Natural killer cell (primary cell): ENCODE measurements around the gene FBLIM1. TPM values are rescaled to one million over a fixed set of nuclear protein-coding genes. Genes with fewer than 3 reads are reported as not detected.
A peak's percentile ranks its signal among the peaks of the same experiment; 100 is the strongest.

Experiments
- ATAC-seq, 3 donors: fragments of 150-1000 bp in 2 of 3; fragments of 200-7000 bp in 1 of 3; cut with Tn5 transposase; 1 replicate in 1 of 3; 2 replicates in 2 of 3; pipeline ENCODE4 v1.10.0; 2021; ENCODE audit warnings: mild to moderate bottlenecking in 2 of 3, moderate library complexity in 2 of 3
- DNase-seq, 2 donors: peaks; one replicate each; pipeline versions ENCODE4 v3.0.0 to v3.0.0-alpha.2; 2013 to 2021; ENCODE audit warnings: mixed read lengths in 1 of 2
- H3K27ac ChIP-seq: one replicate; pipeline ENCODE4 v1.5.1; 2013; ENCODE audit warnings: mild to moderate bottlenecking, low read length
- H3K27me3 ChIP-seq: one replicate; pipeline ENCODE4 v1.6.1; 2013; ENCODE audit warnings: low read length; ENCODE audit not compliant: control insufficient read depth, insufficient read depth
- H3K36me3 ChIP-seq: one replicate; pipeline ENCODE4 v1.6.1; 2013; ENCODE audit warnings: low read length; ENCODE audit not compliant: control insufficient read depth, insufficient read depth
- H3K4me1 ChIP-seq: one replicate; pipeline ENCODE4 v1.6.1; 2013; ENCODE audit warnings: low read length; ENCODE audit not compliant: control insufficient read depth, insufficient read depth
- H3K4me3 ChIP-seq: one replicate; pipeline ENCODE4 v1.5.1; 2013; ENCODE audit warnings: low read length
- H3K9me3 ChIP-seq: one replicate; pipeline ENCODE4 v1.6.1; 2013; ENCODE audit warnings: low read length; ENCODE audit not compliant: control insufficient read depth, insufficient read depth
- H3K27ac Mint-ChIP-seq, 2 donors: one replicate each; pipeline ENCODE4 v1.8.0; 2022; ENCODE audit warnings: mild to moderate bottlenecking in 2 of 2, mixed read lengths in 2 of 2, moderate library complexity in 1 of 2
- H3K27me3 Mint-ChIP-seq, 2 donors: one replicate each; pipeline ENCODE4 v1.8.0; 2022; ENCODE audit warnings: low read depth in 2 of 2, mixed read lengths in 2 of 2
- H3K36me3 Mint-ChIP-seq: one replicate; pipeline ENCODE4 v1.8.0; 2022; ENCODE audit warnings: mixed read lengths
- H3K4me1 Mint-ChIP-seq, 2 donors: one replicate each; pipeline ENCODE4 v1.8.0; 2022; ENCODE audit warnings: mixed read lengths in 2 of 2
- H3K4me3 Mint-ChIP-seq: one replicate; pipeline ENCODE4 v1.8.0; 2022; ENCODE audit warnings: mild to moderate bottlenecking, moderate library complexity, mixed read lengths
- H3K9me3 Mint-ChIP-seq, 2 donors: one replicate each; pipeline ENCODE4 v1.8.0; 2022; ENCODE audit warnings: mixed read lengths in 2 of 2
- CTCF ChIP-seq: fragments of 200-600 bp; IDR thresholded peaks from one replicate; pipeline ENCODE4 v1.8.0; 2022; ENCODE audit warnings: antibody characterized with exemption
- WGBS: methylation state at CpG from one replicate; pipeline ENCODE4 v1.1.7; 2013; ENCODE audit warnings: missing lambda C conversion rate; ENCODE audit not compliant: insufficient coverage; 5-methylcytosine and 5-hydroxymethylcytosine counted together
- intact Hi-C: fragments of 100-400 bp; cut with micrococcal nuclease; formaldehyde crosslinking; loops from one replicate; pipeline ENCODE4 v1.14.2; 2022
- total RNA-seq, 4 donors: library from RNA; stranded (reverse); fragments of 120-200 nt in 1 of 4; gene quantifications; one replicate each; pipeline versions ENCODE4 v1.2.3 to v1.2.4, GENCODE V29; 2013 to 2022

FBLIM1 gene
- total RNA-seq, 3 donors from 2014 or later (not counting 1 experiment from before 2014, with no cell fraction given) = 0.39 TPM; not detected in 2

- H3K27me3 ChIP-seq = no peaks in the 10 kb centered on the region
- no peak overlapping the region for H3K4me3 ChIP-seq
- H3K36me3 Mint-ChIP-seq = no peaks in the 10 kb centered on the region
- no peak overlapping the region for H3K27ac Mint-ChIP-seq
- H3K9me3 ChIP-seq = no peaks in the 10 kb centered on the region
- intact Hi-C loops = no loop called here
- no peaks in the 10 kb centered on the region for H3K9me3 Mint-ChIP-seq
- no peak for ATAC-seq
- DNase-seq = no peak
- H3K4me3 Mint-ChIP-seq = no peak overlapping the region
- H3K4me1 Mint-ChIP-seq = peaks cover 0 to 7% of the 10 kb centered on the region in 2 donors
- TF ChIP-seq CTCF = no peak
- H3K27ac ChIP-seq = no peak overlapping the region
- H3K27me3 Mint-ChIP-seq = no peaks in the 10 kb centered on the region
- H3K4me1 ChIP-seq = peaks cover 7% of the 10 kb centered on the region
- WGBS = 89% methylated on average over 7 of the region's 7 CpGs
- no peaks in the 10 kb centered on the region for H3K36me3 ChIP-seq
Measured at GRCh38 chr1:15739745-15740144, 18.9 kb upstream of the FBLIM1 start.

DNA sequence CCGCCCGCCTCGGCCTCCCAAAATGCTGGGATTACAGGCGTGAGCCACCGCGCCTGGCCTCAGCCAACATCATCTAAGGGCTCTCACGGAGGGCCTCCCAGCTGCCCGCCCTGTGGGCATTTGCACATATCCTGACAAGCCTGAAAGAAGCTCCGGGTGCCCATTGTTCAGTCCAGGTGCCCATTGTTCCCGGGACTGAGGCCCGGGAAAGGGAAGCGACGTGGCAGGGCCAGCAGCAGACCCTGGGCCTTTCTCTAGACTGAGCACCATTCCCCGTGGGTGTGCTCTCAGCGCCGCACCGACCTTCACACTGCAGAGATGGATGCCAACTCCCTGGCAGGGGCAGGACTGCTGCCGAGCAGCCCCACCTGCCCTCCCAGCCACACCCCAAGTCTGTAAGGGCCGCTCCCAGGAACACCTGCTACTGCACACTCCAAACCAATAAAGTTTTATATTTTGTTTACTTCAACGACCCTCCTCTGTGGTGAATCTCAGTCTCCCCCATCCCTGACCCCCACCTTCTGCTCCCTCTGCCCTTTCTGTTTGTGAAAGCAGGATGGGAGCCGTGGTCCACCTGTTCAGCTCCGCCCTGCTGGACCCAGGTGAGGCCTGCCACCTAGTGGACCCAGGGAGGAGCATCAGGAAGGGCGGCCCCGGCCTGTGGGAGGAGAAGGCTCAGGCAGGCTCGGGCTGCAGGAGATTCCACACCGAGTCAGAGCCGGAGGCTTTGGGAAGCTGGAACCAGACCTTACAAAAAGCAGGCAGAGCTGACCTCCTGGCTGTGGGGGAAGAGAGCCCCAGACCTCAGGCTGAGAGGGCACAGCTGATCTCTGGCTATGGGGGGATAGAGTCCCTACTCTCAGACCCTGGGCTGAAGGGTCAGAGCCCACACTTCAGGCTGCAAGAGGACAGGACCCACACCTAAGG is 17.4 kb upstream of the FBLIM1 start:
- Mint-ChIP-seq H3K9me3 (no peaks in the 10 kb centered on the region), H3K27ac (peak overlapping the region in 1 of 2 donors; percentile 33), H3K4me1 (peaks cover 0 to 7% of the 10 kb centered on the region in 2 donors), H3K4me3 (no peak overlapping the region), H3K27me3 (no peaks in the 10 kb centered on the region), H3K36me3 (no peaks in the 10 kb centered on the region)
- no peaks in the 10 kb centered on the region for H3K36me3 ChIP-seq
- 65% methylated on average over 27 of the region's 27 CpGs for WGBS
- intact Hi-C loops = no loop called here
- DNase-seq (peak; percentile 32 to 77), ATAC-seq (peak; percentile 52 to 86 (median 76))
- H3K4me1 ChIP-seq = peaks cover 7% of the 10 kb centered on the region
- no peaks in the 10 kb centered on the region for H3K27me3 ChIP-seq
- H3K9me3 ChIP-seq = no peaks in the 10 kb centered on the region
- H3K4me3 ChIP-seq = no peak overlapping the region
- H3K27ac ChIP-seq = no peak overlapping the region
- TF ChIP-seq CTCF = peak; percentile 37

GRCh38 chr1:15742339-15742801 is 16.2 kb upstream of the FBLIM1 start, which contains the start of gene TMEM82:
Gene TMEM82, plus strand, starts transcription at chr1:15742499. Its CDS starts 61 bp downstream, at chr1:15742560.
- Histone ChIP-seq H3K27me3 (no peaks in the 10 kb centered on the region), H3K4me1 (peaks cover 7% of the 10 kb centered on the region), H3K9me3 (no peaks in the 10 kb centered on the region), H3K4me3 (no peak within 1 kb of the TSS), H3K27ac (no peak within 1 kb of the TSS), H3K36me3 (no peaks in the 10 kb centered on the region)
- Mint-ChIP-seq H3K9me3 (no peaks in the 10 kb centered on the region), H3K4me1 (peaks cover 0 to 7% of the 10 kb centered on the region in 2 donors), H3K27me3 (no peaks in the 10 kb centered on the region), H3K4me3 (no peak within 1 kb of the TSS), H3K36me3 (no peaks in the 10 kb centered on the region), H3K27ac (peak within 1 kb of the TSS in 1 of 2 donors; percentile 33)
- no peak for ATAC-seq
- WGBS = 57% methylated on average over 14 of the region's 14 CpGs
- intact Hi-C loops = no loop called here
- no peak for TF ChIP-seq CTCF
- DNase-seq = no peak
